NB4 (cell line): ENCODE results near the gene RPL22.

Experiments
- MYC ChIP-seq: IDR thresholded peaks from 2 replicates; pipeline ENCODE4 v1.6.1; 2011; ENCODE audit warnings: low read depth, low read length
- POLR2A ChIP-seq: IDR thresholded peaks from 2 replicates; pipeline ENCODE4 v1.6.1; 2011; ENCODE audit warnings: mild to moderate bottlenecking; ENCODE audit not compliant: insufficient read length; ENCODE audit errors: extremely low read depth
- TF ChIP-seq, protein P1 (sequence below): IDR thresholded peaks from one replicate; pipeline ENCODE4 v1.5.1; 2012; ENCODE audit warnings: low read depth, low read length
- TF ChIP-seq, protein P2 (sequence below): IDR thresholded peaks from 2 replicates; pipeline ENCODE4 v1.6.1; 2011; ENCODE audit warnings: low read depth, low read length

- TF ChIP-seq, protein P1, sequence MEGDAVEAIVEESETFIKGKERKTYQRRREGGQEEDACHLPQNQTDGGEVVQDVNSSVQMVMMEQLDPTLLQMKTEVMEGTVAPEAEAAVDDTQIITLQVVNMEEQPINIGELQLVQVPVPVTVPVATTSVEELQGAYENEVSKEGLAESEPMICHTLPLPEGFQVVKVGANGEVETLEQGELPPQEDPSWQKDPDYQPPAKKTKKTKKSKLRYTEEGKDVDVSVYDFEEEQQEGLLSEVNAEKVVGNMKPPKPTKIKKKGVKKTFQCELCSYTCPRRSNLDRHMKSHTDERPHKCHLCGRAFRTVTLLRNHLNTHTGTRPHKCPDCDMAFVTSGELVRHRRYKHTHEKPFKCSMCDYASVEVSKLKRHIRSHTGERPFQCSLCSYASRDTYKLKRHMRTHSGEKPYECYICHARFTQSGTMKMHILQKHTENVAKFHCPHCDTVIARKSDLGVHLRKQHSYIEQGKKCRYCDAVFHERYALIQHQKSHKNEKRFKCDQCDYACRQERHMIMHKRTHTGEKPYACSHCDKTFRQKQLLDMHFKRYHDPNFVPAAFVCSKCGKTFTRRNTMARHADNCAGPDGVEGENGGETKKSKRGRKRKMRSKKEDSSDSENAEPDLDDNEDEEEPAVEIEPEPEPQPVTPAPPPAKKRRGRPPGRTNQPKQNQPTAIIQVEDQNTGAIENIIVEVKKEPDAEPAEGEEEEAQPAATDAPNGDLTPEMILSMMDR: no peak
- no peak for TF ChIP-seq POLR2A
- TF ChIP-seq MYC: no peak
- TF ChIP-seq, protein P2, sequence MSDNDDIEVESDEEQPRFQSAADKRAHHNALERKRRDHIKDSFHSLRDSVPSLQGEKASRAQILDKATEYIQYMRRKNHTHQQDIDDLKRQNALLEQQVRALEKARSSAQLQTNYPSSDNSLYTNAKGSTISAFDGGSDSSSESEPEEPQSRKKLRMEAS: no peak
Measured at GRCh38 chr1:6223617-6224016, 24.2 kb upstream of the RPL22 start.
